ENCODE results near the gene LAMB3. TPM values are rescaled to one million over a fixed set of nuclear protein-coding genes. Genes with fewer than 3 reads are reported as not detected.

The LAMB3 gene
- total RNA-seq, 1 experiment from 2014 or later = 0.28 TPM

DNA sequence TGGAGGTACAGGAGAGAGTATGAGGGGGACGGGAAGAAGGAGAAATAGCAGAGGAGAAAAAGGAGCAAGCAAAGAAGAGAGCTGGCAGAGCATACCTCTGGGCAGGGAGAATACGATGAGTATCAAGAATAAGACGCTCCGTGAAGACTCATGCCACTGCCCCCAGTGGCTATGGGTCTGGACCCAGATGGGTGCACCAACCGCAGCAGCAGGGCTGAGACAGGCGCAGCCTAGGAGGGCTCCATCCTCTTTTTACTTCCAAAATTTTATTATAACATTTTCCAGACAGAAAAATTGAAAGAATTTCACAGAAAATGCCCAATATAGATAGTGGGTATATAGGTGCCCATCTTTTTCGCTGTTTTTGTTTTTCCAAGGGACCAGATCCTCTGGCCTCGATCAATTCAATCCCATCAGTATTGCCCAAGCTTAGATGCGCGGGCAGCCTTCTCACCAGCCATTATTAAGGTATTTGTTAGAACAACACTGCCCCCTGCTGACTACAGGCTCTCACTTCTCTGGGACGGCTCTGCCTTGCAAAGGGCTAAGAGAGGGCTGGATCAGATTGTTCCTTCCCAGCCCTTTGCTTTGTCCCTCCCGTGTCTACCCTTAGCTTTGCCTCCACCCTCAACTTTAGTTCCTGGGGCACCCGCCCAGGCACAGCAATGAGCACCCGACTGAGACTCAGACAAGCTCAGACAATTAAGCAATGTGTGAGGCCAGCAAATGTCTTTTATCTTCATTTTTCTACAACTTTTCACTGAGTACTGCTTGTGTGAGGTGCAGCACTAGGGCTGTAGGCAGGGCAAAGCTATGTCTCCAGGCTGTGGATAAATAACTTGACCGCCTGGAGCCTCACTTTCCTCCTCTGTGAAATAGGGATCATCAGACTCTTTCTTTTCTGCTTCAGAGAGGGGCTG, 86.2 kb downstream of the LAMB3 start:
- H3K4me1 Mint-ChIP-seq = peaks cover 32 to 35% of the 10 kb centered on the region in 2 experiments
- no peak overlapping the region for H2BK5ac ChIP-seq (ENCODE audit: insufficient read length, low read length)
- no peak overlapping the region for H2BK20ac ChIP-seq (ENCODE audit: low read depth, low read length, poor library complexity, severe bottlenecking)
- H3K4ac ChIP-seq (ENCODE audit: low read depth, low read length) = no peak overlapping the region
- no peak overlapping the region for H3K56ac ChIP-seq (ENCODE audit: insufficient read length, low read depth, low read length)
- no peak overlapping the region for H3K14ac ChIP-seq (ENCODE audit: insufficient read depth, low read length)
- no peak overlapping the region for H2BK15ac ChIP-seq (ENCODE audit: low read depth, low read length)
- no peak overlapping the region for H3K4me2 ChIP-seq (ENCODE audit: insufficient read depth, insufficient read length, low read length)
- no peak overlapping the region for H3K9ac ChIP-seq (ENCODE audit: extremely low read depth, insufficient read length, low read length)
- no CpG with 5 or more reads among the region's 15 CpGs for WGBS (ENCODE audit: extremely low coverage, insufficient read length, low lambda C conversion rate)
- H3T11ph ChIP-seq (ENCODE audit: low read length) = no peak overlapping the region
- H3K27ac Mint-ChIP-seq = peak overlapping the region in 1 of 3 experiments; percentile 63; a peak in 1 of 7 replicates
- no peak overlapping the region for H3K27ac ChIP-seq (ENCODE audit: insufficient read length, low read depth, low read length)
- no peak overlapping the region for H2BK12ac ChIP-seq (ENCODE audit: insufficient read length, low read depth, low read length)
- H2AFZ ChIP-seq (ENCODE audit: low read length) = no peak overlapping the region
- no peaks in the 10 kb centered on the region for H3K9me3 ChIP-seq (ENCODE audit: control insufficient read depth, low read depth, low read length)
- H3K36me3 Mint-ChIP-seq (ENCODE audit: insufficient read depth in 1 of 3, low read depth in 3 of 3) = no peaks in the 10 kb centered on the region; a peak in 1 of 7 replicates
- peak overlapping the region; percentile 21 for H3K18ac ChIP-seq (ENCODE audit: insufficient read length, low read depth, low read length)
- peak; percentile 90 for DNase-seq
- no peak overlapping the region for H4K8ac ChIP-seq (replicated peaks; ENCODE audit: insufficient read length, low read depth, low read length)
- H3K79me2 ChIP-seq (ENCODE audit: insufficient read depth, low read length) = no peaks in the 10 kb centered on the region
- H3K23ac ChIP-seq (ENCODE audit: insufficient read length, low read depth, low read length) = no peak overlapping the region
- no peaks in the 10 kb centered on the region for H3K27me3 ChIP-seq (ENCODE audit: insufficient read depth, low read length)
- H3K4me1 ChIP-seq (ENCODE audit: insufficient read depth, low read length) = 0 out of 2 replicates have a peak, but pooled peaks cover 3% of the 10 kb centered on the region
- H3K9me3 Mint-ChIP-seq = no peaks in the 10 kb centered on the region; a peak in 1 of 5 replicates
- H3K27me3 Mint-ChIP-seq (ENCODE audit: low read depth) = peaks cover 35% of the 10 kb centered on the region
- no peak overlapping the region for H3K4me3 Mint-ChIP-seq
- H4K5ac ChIP-seq (ENCODE audit: insufficient read length, low read depth, low read length) = no peak overlapping the region
- H3K23me2 ChIP-seq (ENCODE audit: insufficient read length, low read depth, low read length, poor library complexity, severe bottlenecking) = no peaks in the 10 kb centered on the region
- no peak overlapping the region for H4K91ac ChIP-seq (ENCODE audit: insufficient read length, low read depth, low read length)
- H3K79me1 ChIP-seq (ENCODE audit: insufficient read depth, low read depth, low read length, poor library complexity, severe bottlenecking) = no peaks in the 10 kb centered on the region
- H2AK5ac ChIP-seq (ENCODE audit: insufficient read length, low read length) = no peak overlapping the region
- H4K20me1 ChIP-seq (ENCODE audit: control insufficient read depth, insufficient read depth, insufficient read length) = no peaks in the 10 kb centered on the region
- TF ChIP-seq CTCF (conservative IDR thresholded peaks at IDR 0.05) = peak; percentile 87
- no peak overlapping the region for H2BK120ac ChIP-seq (ENCODE audit: low read depth, low read length, poor library complexity, severe bottlenecking)

Small RNA genes lying within 50 kb of the gene (microRNA-seq; reads per million reads assigned to microRNA genes)
- not detected for gene MIR4260 (ENCODE audit: borderline microRNAs expressed)

Other genes with a start within 250 kb of the LAMB3 start
- gene CAMK1G, start 68.7 kb downstream of the LAMB3 start, total RNA-seq (2021) = 0.20 and 0.28 TPM in 2 replicates
- 0.26 and 0.35 TPM in 2 replicates for gene G0S2, start 23.0 kb upstream of the LAMB3 start, total RNA-seq (2021)
- not detected in 2 replicates for gene HSD11B1, start 52.4 kb upstream of the LAMB3 start, total RNA-seq (2021)
- gene TRAF3IP3, start 103.6 kb upstream of the LAMB3 start, total RNA-seq (2021) = not detected in 2 replicates
- gene C1orf74, start 132.1 kb upstream of the LAMB3 start, total RNA-seq (2021) = 2.1 and 2.4 TPM in 2 replicates
- 7.1 and 8.9 TPM in 2 replicates for gene IRF6, start 153.7 kb upstream of the LAMB3 start, total RNA-seq (2021)
- 12.9 TPM in 2 replicates for gene UTP25, start 175.5 kb upstream of the LAMB3 start, total RNA-seq (2021)